Sigmoid colon (tissue), 7 donors: Measurements from ENCODE around the gene WDR74. TPM values are rescaled to one million over a fixed set of nuclear protein-coding genes. Genes with fewer than 3 reads are reported as not detected.
"Not testable (repeated sequence)": the region's sequence is repeated elsewhere in the genome, so short reads cannot be mapped to it uniquely, and the experiment has no call there.

ENCODE experiments used
- DNase-seq: peaks from one replicate; pipeline ENCODE4 v3.0.0-alpha.2; 2019
- H3K27ac ChIP-seq, 4 donors: fragments of 200-600 bp; sonication (generic); one replicate each; pipeline ENCODE4 v1.5.1; 2016 to 2019; ENCODE audit warnings: mild to moderate bottlenecking in 1 of 4
- H3K27me3 ChIP-seq, 3 donors: fragments of 200-600 bp; sonication (generic); one replicate each; pipeline ENCODE4 v1.5.1; 2019; ENCODE audit warnings: mild to moderate bottlenecking in 1 of 3
- H3K36me3 ChIP-seq, 4 donors: fragments of 200-600 bp; sonication (generic); one replicate each; pipeline ENCODE4 v1.5.1; 2016 to 2019
- H3K4me1 ChIP-seq, 4 donors: fragments of 200-600 bp; sonication (generic); one replicate each; pipeline ENCODE4 v1.5.1; 2017 to 2019
- H3K4me3 ChIP-seq, 4 donors: fragments of 200-600 bp; sonication (generic); one replicate each; pipeline ENCODE4 v1.5.1; 2017 to 2019; ENCODE audit warnings: mild to moderate bottlenecking in 2 of 4, moderate library complexity in 1 of 4
- H3K9me3 ChIP-seq, 4 donors: fragments of 200-600 bp in 3 of 4; sonication (generic) in 3 of 4; one replicate each; pipeline versions ENCODE4 v1.5.1 to v1.6.1; 2013 to 2019
- CTCF ChIP-seq, 4 experiments: fragments of 450-650 bp in 3 of 4; fragments of 200-600 bp in 1 of 4; IDR thresholded peaks; one replicate each; pipeline ENCODE4 v1.5.1; 2016 to 2019; ENCODE audit warnings: antibody characterized with exemption in 4 of 4, mild to moderate bottlenecking in 3 of 4, moderate library complexity in 2 of 4
- EP300 ChIP-seq, 4 donors: sonication (generic); formaldehyde crosslinking; IDR thresholded peaks; one replicate each; pipeline ENCODE4 v1.6.1; 2017; ENCODE audit warnings: antibody characterized with exemption in 4 of 4
- POLR2A ChIP-seq, 2 donors: fragments of 450-650 bp; IDR thresholded peaks; one replicate each; pipeline ENCODE4 v1.6.1; 2016; ENCODE audit warnings: antibody characterized with exemption in 2 of 2, mild to moderate bottlenecking in 2 of 2, moderate library complexity in 2 of 2
- POLR2AphosphoS5 ChIP-seq, 4 donors: sonication (generic); formaldehyde crosslinking; IDR thresholded peaks; one replicate each; pipeline ENCODE4 v1.6.1; 2017; ENCODE audit warnings: antibody characterized with exemption in 4 of 4
- whole genome bisulfite sequencing, 2 donors: extraction: QIAGEN DNeasy Blood & Tissue Kit; methylation state at CpG; one replicate each; pipeline ENCODE4 v1.1.7; 2013; 5-methylcytosine and 5-hydroxymethylcytosine counted together
- intact Hi-C: fragments of 100-400 bp; cut with DNase I; formaldehyde crosslinking; loops from one replicate; pipeline ENCODE4 v1.15.1; 2023
- polyA plus RNA-seq, 3 donors: library from polyadenylated mRNA; stranded (reverse); fragments of 200-250 nt; gene quantifications; one replicate each; pipeline ENCODE4 v1.2.3, GENCODE V29; 2013
- total RNA-seq, 4 donors: library from RNA; depleted of rRNA; stranded (reverse); fragments of >200 nt; gene quantifications; one replicate each; pipeline ENCODE4 v1.1.0, GENCODE V29; 2016
- donor health status: healthy with polysubstance abuse.
- donor health status: Bipolar disorder and iron deficiency.
- donor health status: healthy.

Gene WDR74
- total and polyA plus RNA-seq, 7 donors: 11.6 to 47.6 (median 30.7) TPM

DNA sequence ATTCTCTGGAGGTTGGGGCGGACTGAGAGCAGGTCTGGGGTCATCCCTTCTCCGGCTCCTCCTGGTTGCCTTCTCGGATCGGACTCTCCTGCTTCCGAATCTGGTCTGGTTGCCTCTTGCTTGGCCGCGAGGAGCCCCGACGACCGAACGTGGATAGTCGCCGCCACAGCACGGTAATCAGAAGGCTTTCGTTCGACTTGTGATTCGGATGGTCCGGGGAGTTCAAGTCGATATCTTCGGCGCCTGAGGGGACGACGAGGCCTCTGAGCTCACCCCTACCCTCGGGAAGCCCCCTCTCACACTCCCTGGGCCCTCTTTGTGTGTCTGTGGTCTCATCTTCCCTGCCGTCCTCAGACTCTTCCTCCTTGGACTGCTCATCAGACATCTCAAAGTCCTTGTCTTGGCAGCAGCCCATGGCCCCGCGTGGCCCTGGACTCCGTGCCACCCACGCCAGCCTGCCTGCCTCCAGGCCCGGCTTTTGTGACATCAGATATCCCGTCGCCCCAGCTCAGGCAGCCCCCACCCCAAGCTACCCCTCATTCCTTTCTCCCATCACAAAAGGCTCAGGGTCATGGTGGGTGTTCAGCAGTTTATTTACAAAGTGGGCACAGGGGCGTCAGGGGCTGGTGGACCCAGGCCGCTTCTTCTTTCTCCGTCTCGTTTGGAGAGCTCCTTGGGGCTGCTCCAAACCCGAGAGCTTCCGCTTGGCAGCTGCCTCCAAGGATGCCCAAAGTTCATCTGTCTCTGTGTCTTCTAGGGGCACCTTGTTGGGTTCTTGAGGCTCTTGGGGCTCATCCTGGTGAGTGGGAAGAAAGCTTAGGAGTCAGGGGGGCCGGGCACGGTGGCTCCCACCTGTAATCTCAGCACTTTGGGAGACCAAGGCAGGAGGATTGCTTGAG lies 6.8 kb downstream of the WDR74 start, which contains the start of gene TEX54:
Gene TEX54 (minus strand): TSS at position 506 of the 899 bp plus-strand sequence.
- H3K4me1 ChIP-seq: peaks cover 0 to 54% (median 45%) of the 10 kb centered on the region in 4 donors
- peaks cover 3 to 45% (median 12%) of the 10 kb centered on the region in 4 donors for H3K36me3 ChIP-seq
- TF ChIP-seq CTCF (IDR thresholded peaks at IDR 0.05) (no peak), POLR2AphosphoS5 (IDR thresholded peaks at IDR 0.05) (no peak), POLR2A (IDR thresholded peaks at IDR 0.05) (no peak), EP300 (IDR thresholded peaks at IDR 0.05) (no peak)
- 9 to 20% methylated on average over 40 of the region's 40 CpGs for WGBS, 2 donors
- H3K27ac ChIP-seq: peak within 1 kb of the TSS; percentile 95 to 99 (median 96)
- intact Hi-C loops: loop anchor here (5.0 kb wide), 2 partner anchors 40 to 105 kb away; partner anchors contain the start of genes HNRNPUL2, TMEM223 and TTC9C
- no peaks in the 10 kb centered on the region for H3K27me3 ChIP-seq
- no peaks in the 10 kb centered on the region for H3K9me3 ChIP-seq
- H3K4me3 ChIP-seq: peak within 1 kb of the TSS; percentile 77 to 90 (median 84)
- DNase-seq: peak; percentile 75

- Histone ChIP-seq H3K4me1 (peaks cover 0 to 51% (median 45%) of the 10 kb centered on the region in 4 donors), H3K4me3 (peak within 1 kb of the TSS; percentile 77 to 90 (median 84)), H3K27me3 (no peaks in the 10 kb centered on the region), H3K27ac (peak within 1 kb of the TSS; percentile 95 to 99 (median 96)), H3K36me3 (peaks cover 12 to 48% (median 20%) of the 10 kb centered on the region in 4 donors), H3K9me3 (no peaks in the 10 kb centered on the region)
- 0% methylated on average over 65 of the region's 65 CpGs for WGBS, 2 donors
- TF ChIP-seq CTCF (IDR thresholded peaks at IDR 0.05) (no peak), POLR2AphosphoS5 (IDR thresholded peaks at IDR 0.05) (peak; percentile 94 to 98 (median 96)), EP300 (IDR thresholded peaks at IDR 0.05) (no peak), POLR2A (IDR thresholded peaks at IDR 0.05) (peak; percentile 87 to 90)
- DNase-seq: peak; percentile 100
- intact Hi-C loops: loop anchor here (2.0 to 5.0 kb wide), 3 partner anchors 27 to 104 kb away; partner anchors contain the start of genes HNRNPUL2, NXF1, TMEM223 and TTC9C
Observed at GRCh38 chr11:62831520-62832335, 7.7 kb downstream of the WDR74 start, which contains the start of gene STX5. Gene STX5 (minus strand): TSS chr11:62832051. CDS start chr11:62831243, 808 bp downstream.

GRCh38 chr11:62830904-62831519 lies 8.4 kb downstream of the WDR74 start:
- Histone ChIP-seq H3K4me1 (peaks cover 0 to 51% (median 45%) of the 10 kb centered on the region in 4 donors), H3K9me3 (no peaks in the 10 kb centered on the region)
- 1% methylated on average over 33 of the region's 33 CpGs for WGBS, 2 donors

GRCh38 chr11:62828130-62828529 lies 11.3 kb downstream of the WDR74 start:
- H3K4me3 ChIP-seq, H3K27me3 ChIP-seq, H3K9me3 ChIP-seq, DNase-seq, H3K27ac ChIP-seq, intact Hi-C loops: not testable (repeated sequence)
- Histone ChIP-seq H3K4me1 (peaks cover 0 to 38% (median 35%) of the 10 kb centered on the region in 4 donors), H3K36me3 (peaks cover 41 to 54% (median 48%) of the 10 kb centered on the region in 4 donors)
- WGBS, 2 donors: 96% methylated on average over 8 of the region's 8 CpGs

More at GRCh38 chr11:62830904-62831519, 8.4 kb downstream of the WDR74 start:
- peaks cover 16 to 50% (median 27%) of the 10 kb centered on the region in 4 donors for H3K36me3 ChIP-seq
- H3K27me3 ChIP-seq: no peaks in the 10 kb centered on the region
- intact Hi-C loops: loop anchor here (2.0 to 5.0 kb wide), 3 partner anchors 26 to 104 kb away; partner anchors contain the start of genes HNRNPUL2, NXF1, TMEM223 and TTC9C
- peak; percentile 70 for DNase-seq
- H3K27ac ChIP-seq: peak overlapping the region; percentile 95 to 99 (median 96)
- H3K4me3 ChIP-seq: peak overlapping the region; percentile 77 to 90 (median 84)
- TF ChIP-seq CTCF (IDR thresholded peaks at IDR 0.05): no peak
